Calu3 (cell line): ENCODE measurements around the gene HLTF. TPM values are rescaled to one million over a fixed set of nuclear protein-coding genes. Genes with fewer than 3 reads are reported as not detected.
"Not testable (repeated sequence)": the region's sequence is repeated elsewhere in the genome, so short reads cannot be mapped to it uniquely, and the experiment has no call there.

ENCODE experiments used
- BruUV-seq: library from RNA; stranded (reverse); fragments of 400-500 nt; replicated peaks from 2 replicates; lab custom pipeline; 2021; lab: Mats Ljungman, UMichigan
- CTCF ChIA-PET: fragments of 300-600 bp; sonication (Branson Sonifier 250); formaldehyde crosslinking; loops from one replicate; lab custom pipeline; 2022; ENCODE audit warnings: antibody characterized with exemption; lab: Charles Lee
- DNase-seq: peaks from one replicate; pipeline ENCODE4 v3.0.0; 2022
- H3K27ac Mint-ChIP-seq: one replicate; pipeline ENCODE4 v1.8.0; 2022; ENCODE audit warnings: mixed read lengths; ENCODE audit not compliant: unreplicated experiment
- H3K27me3 Mint-ChIP-seq: one replicate; pipeline ENCODE4 v1.8.0; 2022; ENCODE audit warnings: mixed read lengths; ENCODE audit not compliant: unreplicated experiment
- H3K36me3 Mint-ChIP-seq: one replicate; pipeline ENCODE4 v1.8.0; 2022; ENCODE audit warnings: mild to moderate bottlenecking, moderate library complexity, mixed read lengths; ENCODE audit not compliant: insufficient read depth, unreplicated experiment
- H3K4me1 Mint-ChIP-seq: one replicate; pipeline ENCODE4 v1.8.0; 2022; ENCODE audit warnings: mild to moderate bottlenecking, low read depth, mixed read lengths; ENCODE audit not compliant: unreplicated experiment
- H3K4me3 Mint-ChIP-seq: one replicate; pipeline ENCODE4 v1.8.0; 2022; ENCODE audit warnings: mild to moderate bottlenecking, low read depth, moderate library complexity, mixed read lengths; ENCODE audit not compliant: unreplicated experiment
- H3K9me3 Mint-ChIP-seq: one replicate; pipeline ENCODE4 v1.8.0; 2022; ENCODE audit warnings: low read depth, mixed read lengths; ENCODE audit not compliant: unreplicated experiment
- intact Hi-C: fragments of 100-400 bp; cut with micrococcal nuclease; formaldehyde crosslinking; loops from one replicate; pipeline ENCODE4 v1.10.0; 2022; ENCODE audit not compliant: unreplicated experiment
- total RNA-seq: library from RNA; stranded (reverse); gene quantifications from 2 replicates; pipeline ENCODE4 v1.2.3, GENCODE V29; 2022
- TF ChIP-seq, protein P1 (sequence below): fragments of 200-600 bp; IDR thresholded peaks from one replicate; pipeline ENCODE4 v1.8.0; 2022; ENCODE audit warnings: antibody characterized with exemption; ENCODE audit not compliant: unreplicated experiment

The HLTF gene
- total RNA-seq, 1 experiment from 2014 or later: 63.5 TPM

DNA sequence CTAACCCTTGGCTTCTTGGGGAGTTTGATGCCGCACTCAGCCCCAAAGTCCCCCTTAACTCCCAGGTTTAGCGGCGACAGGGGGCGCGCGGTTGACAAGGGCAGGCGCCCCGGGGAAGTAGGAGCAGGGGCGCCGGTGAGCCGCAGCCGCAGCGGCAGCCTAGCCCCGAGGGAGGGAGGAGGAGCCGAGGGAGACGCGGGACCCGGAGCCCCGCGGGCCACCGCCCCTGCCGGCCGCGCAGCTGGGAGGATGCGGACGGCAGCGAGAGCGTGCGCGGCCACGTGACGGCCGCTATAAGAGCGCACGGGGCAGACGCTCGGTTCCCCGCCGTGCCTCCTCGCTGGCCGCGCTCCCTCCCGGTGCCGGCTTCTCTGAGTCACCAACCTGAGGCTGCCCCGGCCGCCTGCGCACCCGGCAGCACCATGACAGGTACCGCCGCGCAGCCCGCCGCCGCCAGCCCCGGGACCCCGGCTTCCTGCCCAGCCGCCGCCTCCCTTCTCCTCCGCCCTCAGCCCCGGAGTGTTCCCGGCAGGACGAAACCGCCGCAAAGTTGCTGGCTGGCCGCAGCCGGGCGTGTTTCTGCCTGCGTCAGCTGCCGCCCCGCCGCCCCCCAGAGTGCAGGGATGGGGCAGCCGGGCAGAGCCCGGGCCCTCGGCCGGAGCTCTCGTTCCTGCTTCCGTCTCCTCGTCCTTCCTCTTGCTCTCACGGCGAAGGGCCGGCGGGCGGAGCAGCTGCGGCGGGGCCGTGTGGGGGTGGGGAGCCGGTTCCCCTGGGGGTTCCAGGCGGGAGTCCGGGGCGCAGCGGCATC lies 94.9 kb downstream of the HLTF start, which contains the start of gene GYG1:
Gene GYG1, plus strand, starts transcription at position 322 of the 808 bp plus-strand sequence. Its CDS starts 101 bp downstream, at position 423.
- intact Hi-C loops: loop anchor here (2.0 kb wide), 1 partner anchor 37 kb away; no protein-coding TSS in a partner anchor
- BruUV-seq: no TSS peak
- H3K9me3 Mint-ChIP-seq: no peaks in the 10 kb centered on the region

DNA sequence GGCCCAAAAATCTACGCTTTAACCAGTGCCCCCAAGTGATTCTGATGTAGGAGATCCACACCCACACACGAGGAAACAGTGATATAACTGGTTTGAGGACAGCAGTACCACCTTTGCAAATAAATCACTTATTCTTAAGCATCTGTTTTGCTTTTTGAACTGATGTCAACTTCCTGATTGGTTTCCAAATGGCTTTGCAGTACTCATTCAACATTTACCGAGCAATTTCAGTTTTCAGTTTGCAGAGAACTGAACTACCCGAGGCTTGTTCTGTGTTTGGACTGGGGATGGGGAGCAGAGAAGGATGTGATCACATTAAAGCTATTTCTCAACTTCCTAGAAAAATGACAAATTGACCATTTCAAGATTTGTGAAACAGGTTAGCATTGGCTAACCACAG lies 96.1 kb downstream of the HLTF start:
- Mint-ChIP-seq H3K4me1 (peaks cover 17% of the 10 kb centered on the region), H3K36me3 (peaks cover 18% of the 10 kb centered on the region), H3K27me3 (peaks cover 16% of the 10 kb centered on the region), H3K9me3 (no peaks in the 10 kb centered on the region), H3K4me3 (no peak overlapping the region), H3K27ac (no peak overlapping the region)
- intact Hi-C loops: no loop called here
- TF ChIP-seq, protein P1, sequence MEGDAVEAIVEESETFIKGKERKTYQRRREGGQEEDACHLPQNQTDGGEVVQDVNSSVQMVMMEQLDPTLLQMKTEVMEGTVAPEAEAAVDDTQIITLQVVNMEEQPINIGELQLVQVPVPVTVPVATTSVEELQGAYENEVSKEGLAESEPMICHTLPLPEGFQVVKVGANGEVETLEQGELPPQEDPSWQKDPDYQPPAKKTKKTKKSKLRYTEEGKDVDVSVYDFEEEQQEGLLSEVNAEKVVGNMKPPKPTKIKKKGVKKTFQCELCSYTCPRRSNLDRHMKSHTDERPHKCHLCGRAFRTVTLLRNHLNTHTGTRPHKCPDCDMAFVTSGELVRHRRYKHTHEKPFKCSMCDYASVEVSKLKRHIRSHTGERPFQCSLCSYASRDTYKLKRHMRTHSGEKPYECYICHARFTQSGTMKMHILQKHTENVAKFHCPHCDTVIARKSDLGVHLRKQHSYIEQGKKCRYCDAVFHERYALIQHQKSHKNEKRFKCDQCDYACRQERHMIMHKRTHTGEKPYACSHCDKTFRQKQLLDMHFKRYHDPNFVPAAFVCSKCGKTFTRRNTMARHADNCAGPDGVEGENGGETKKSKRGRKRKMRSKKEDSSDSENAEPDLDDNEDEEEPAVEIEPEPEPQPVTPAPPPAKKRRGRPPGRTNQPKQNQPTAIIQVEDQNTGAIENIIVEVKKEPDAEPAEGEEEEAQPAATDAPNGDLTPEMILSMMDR: no peak
- no TSS peak for BruUV-seq
- CTCF ChIA-PET: interaction anchor here (2.8 kb wide), 1 partner anchor 35 kb away, joined by 22 read pairs; no protein-coding TSS in a partner anchor
- DNase-seq: no peak

More for the DNA sequence above, 94.9 kb downstream of the HLTF start, which contains the start of gene GYG1:
- TF ChIP-seq, protein P1: peak; percentile 65
- DNase-seq: peak; percentile 92
- CTCF ChIA-PET: interaction anchor here (0.8 to 2.8 kb wide), 4 partner anchors 29 to 38 kb away, joined by 3 to 22 read pairs (median 4); no protein-coding TSS in a partner anchor
- Mint-ChIP-seq H3K27ac (peak within 1 kb of the TSS; percentile 67), H3K4me1 (peaks cover 17% of the 10 kb centered on the region), H3K36me3 (peaks cover 18% of the 10 kb centered on the region), H3K4me3 (peak within 1 kb of the TSS; percentile 97), H3K27me3 (peaks cover 4% of the 10 kb centered on the region)

DNA sequence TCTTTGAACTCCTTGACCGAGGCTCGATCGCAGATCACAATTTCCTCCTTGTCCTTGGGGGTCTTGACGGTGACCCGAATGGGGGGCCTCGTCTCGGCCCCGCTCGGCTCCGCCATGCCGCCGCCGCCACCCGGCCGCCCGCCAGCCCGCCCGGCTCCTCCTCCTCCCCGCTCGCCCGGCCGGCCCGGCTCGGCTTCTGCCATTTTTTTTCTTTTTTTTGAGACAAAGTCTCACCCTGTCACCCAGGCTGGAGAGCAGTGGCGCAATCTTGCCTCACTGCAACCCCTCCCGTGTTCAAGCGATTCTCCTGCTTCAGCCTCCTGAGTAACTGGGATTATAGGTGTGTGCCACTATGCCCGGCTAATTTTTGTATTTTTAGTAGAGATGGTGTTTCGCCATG lies 98.8 kb downstream of the HLTF start:
- Mint-ChIP-seq H3K27me3 (peaks cover 24% of the 10 kb centered on the region), H3K36me3 (peaks cover 17% of the 10 kb centered on the region)
- DNase-seq, H3K4me3 Mint-ChIP-seq, BruUV-seq, intact Hi-C loops, CTCF ChIA-PET, H3K4me1 Mint-ChIP-seq, H3K9me3 Mint-ChIP-seq, H3K27ac Mint-ChIP-seq: not testable (repeated sequence)

DNA sequence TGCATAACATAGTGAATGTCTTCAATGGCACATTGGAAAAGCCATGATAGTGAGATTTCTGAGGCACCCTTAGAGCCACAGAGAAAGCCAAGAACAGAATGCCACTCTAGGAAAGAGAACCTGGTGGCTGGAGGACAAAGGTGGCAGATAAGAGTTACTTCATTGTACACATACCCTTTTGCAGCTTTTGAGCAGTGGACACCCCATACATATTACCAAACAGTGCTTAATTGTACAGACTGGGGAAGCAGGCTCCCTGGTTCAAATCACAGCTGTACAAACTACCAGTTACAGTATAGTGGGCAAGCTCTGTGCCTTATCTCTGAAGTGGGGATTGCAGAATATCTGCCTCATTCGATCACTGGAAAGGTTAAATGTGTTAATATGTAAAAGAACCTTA lies 105.1 kb downstream of the HLTF start:
- H3K27me3 Mint-ChIP-seq: peaks cover 19% of the 10 kb centered on the region
- CTCF ChIA-PET: interaction anchor here (1.0 kb wide), 1 partner anchor 22 kb away, joined by 3 read pairs; no protein-coding TSS in a partner anchor
- no TSS peak for BruUV-seq

More for the DNA sequence above, 105.1 kb downstream of the HLTF start:
- H3K27ac Mint-ChIP-seq: no peak overlapping the region
- DNase-seq: no peak
- TF ChIP-seq, protein P1: no peak
- intact Hi-C loops: no loop called here
- H3K4me3 Mint-ChIP-seq: no peak overlapping the region
- peaks cover 5% of the 10 kb centered on the region for H3K9me3 Mint-ChIP-seq
- H3K36me3 Mint-ChIP-seq: no peaks in the 10 kb centered on the region
- no peaks in the 10 kb centered on the region for H3K4me1 Mint-ChIP-seq

Other genes with a start within 250 kb of the HLTF start
- not detected in 2 replicates for gene CPA3, start 221.2 kb downstream of the HLTF start, total RNA-seq
- gene GYG1, start 95.0 kb downstream of the HLTF start, total RNA-seq: 46.7 and 49.2 TPM in 2 replicates
- 46.4 and 49.5 TPM in 2 replicates for gene HPS3, start 43.1 kb upstream of the HLTF start, total RNA-seq
- 4.0 and 5.4 TPM in 2 replicates for gene CP, start 135.3 kb upstream of the HLTF start, total RNA-seq
- 0.21 TPM in 1 of 2 replicates, not detected in the other for gene TM4SF18, start 247.1 kb upstream of the HLTF start, total RNA-seq